Transverse colon (tissue), 4 donors: ENCODE measurements around the gene PPP1R9A.

Source experiments
- EP300 ChIP-seq: sonication (generic); formaldehyde crosslinking; IDR thresholded peaks from one replicate; pipeline ENCODE4 v1.6.1; 2017; ENCODE audit warnings: antibody characterized with exemption, low read depth
- POLR2A ChIP-seq: fragments of 450-650 bp; IDR thresholded peaks from one replicate; pipeline ENCODE4 v1.6.1; 2016; ENCODE audit warnings: antibody characterized with exemption, mild to moderate bottlenecking, moderate library complexity
- POLR2AphosphoS5 ChIP-seq, 3 donors: sonication (generic); formaldehyde crosslinking; IDR thresholded peaks; one replicate each; pipeline ENCODE4 v1.6.1; 2016; ENCODE audit warnings: antibody characterized with exemption in 3 of 3
- TF ChIP-seq, protein P1 (sequence below), 5 experiments: fragments of 200-600 bp in 3 of 5; fragments of 450-650 bp in 2 of 5; sonication (generic) in 3 of 5; IDR thresholded peaks; 1 replicate in 2 of 5; 2 replicates in 3 of 5; pipeline ENCODE4 v1.5.1; 2016 to 2017; ENCODE audit warnings: antibody characterized with exemption in 5 of 5, inconsistent platforms in 3 of 5, mild to moderate bottlenecking in 2 of 5, moderate library complexity in 1 of 5

GRCh38 chr7:94890216-94890615 lies 17.2 kb upstream of the PPP1R9A start:
- TF ChIP-seq POLR2A, result no peak
- no peak for TF ChIP-seq EP300
- TF ChIP-seq, protein P1, sequence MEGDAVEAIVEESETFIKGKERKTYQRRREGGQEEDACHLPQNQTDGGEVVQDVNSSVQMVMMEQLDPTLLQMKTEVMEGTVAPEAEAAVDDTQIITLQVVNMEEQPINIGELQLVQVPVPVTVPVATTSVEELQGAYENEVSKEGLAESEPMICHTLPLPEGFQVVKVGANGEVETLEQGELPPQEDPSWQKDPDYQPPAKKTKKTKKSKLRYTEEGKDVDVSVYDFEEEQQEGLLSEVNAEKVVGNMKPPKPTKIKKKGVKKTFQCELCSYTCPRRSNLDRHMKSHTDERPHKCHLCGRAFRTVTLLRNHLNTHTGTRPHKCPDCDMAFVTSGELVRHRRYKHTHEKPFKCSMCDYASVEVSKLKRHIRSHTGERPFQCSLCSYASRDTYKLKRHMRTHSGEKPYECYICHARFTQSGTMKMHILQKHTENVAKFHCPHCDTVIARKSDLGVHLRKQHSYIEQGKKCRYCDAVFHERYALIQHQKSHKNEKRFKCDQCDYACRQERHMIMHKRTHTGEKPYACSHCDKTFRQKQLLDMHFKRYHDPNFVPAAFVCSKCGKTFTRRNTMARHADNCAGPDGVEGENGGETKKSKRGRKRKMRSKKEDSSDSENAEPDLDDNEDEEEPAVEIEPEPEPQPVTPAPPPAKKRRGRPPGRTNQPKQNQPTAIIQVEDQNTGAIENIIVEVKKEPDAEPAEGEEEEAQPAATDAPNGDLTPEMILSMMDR (IDR thresholded peaks at IDR 0.05), result no peak
- no peak for TF ChIP-seq POLR2AphosphoS5 (IDR thresholded peaks at IDR 0.05)
